Measurements from ENCODE around the gene CCR1.
"Not testable (repeated sequence)": the region's sequence is repeated elsewhere in the genome, so short reads cannot be mapped to it uniquely, and the experiment has no call there.

The CCR1 gene

GRCh38 chr3:46162975-46163555 is 45.0 kb downstream of the CCR1 start:
- Histone ChIP-seq H3K36me3 (no peaks in the 10 kb centered on the region), H3K27ac (no peak overlapping the region)
- no peak for DNase-seq

DNA sequence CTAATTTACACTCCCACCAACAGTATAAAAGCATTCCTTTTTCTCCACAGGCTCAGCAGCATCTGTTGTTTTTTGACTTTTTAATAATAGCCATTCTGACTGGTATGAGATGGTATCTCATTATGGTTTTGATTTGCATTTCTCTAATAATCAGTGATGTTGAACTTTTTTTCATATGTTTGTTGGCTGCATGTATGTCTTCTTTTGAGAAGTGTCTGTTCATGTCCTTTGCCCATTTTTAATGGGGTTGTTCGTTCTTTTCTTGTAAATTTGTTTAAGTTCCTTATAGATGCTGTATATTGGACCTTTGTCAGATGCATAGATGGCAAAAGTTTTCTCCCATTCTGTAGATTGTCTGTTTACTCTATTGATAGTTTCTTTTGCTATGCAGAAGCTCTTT is 50.4 kb downstream of the CCR1 start:
- not testable (repeated sequence) for DNase-seq; H3K4me3 ChIP-seq (ENCODE audit: low read depth, low read length); H3K36me3 ChIP-seq; H3K9me3 ChIP-seq (ENCODE audit: severe bottlenecking); H3K27ac ChIP-seq
- peaks cover 54% of the 10 kb centered on the region for H3K27me3 ChIP-seq (ENCODE audit: insufficient read depth, low read depth, severe bottlenecking)

More at GRCh38 chr3:46162975-46163555, 45.0 kb downstream of the CCR1 start:
- Histone ChIP-seq H3K4me3 (ENCODE audit: low read depth, low read length) (no peak overlapping the region), H3K27me3 (ENCODE audit: insufficient read depth, low read depth, severe bottlenecking) (peaks cover 59% of the 10 kb centered on the region), H3K9me3 (ENCODE audit: severe bottlenecking) (peaks cover 7% of the 10 kb centered on the region)
- TF ChIP-seq CTCF (IDR thresholded peaks at IDR 0.05; ENCODE audit: low read depth, low read length), result no peak

GRCh38 chr3:46154311-46154710 is 53.8 kb downstream of the CCR1 start:
- no peaks in the 10 kb centered on the region for H3K9me3 ChIP-seq (ENCODE audit: severe bottlenecking)
- peaks cover 34% of the 10 kb centered on the region for H3K27me3 ChIP-seq (ENCODE audit: insufficient read depth, low read depth, severe bottlenecking)
- H3K4me3 ChIP-seq (ENCODE audit: low read depth, low read length), result no peak overlapping the region
- DNase-seq, result no peak
- no peak for TF ChIP-seq CTCF (IDR thresholded peaks at IDR 0.05; ENCODE audit: low read depth, low read length)
- H3K36me3 ChIP-seq, result no peaks in the 10 kb centered on the region
- no peak overlapping the region for H3K27ac ChIP-seq

All from WERI-Rb-1 (cell line).